Trophoblast cell (in vitro differentiated cells and primary cell): Measurements from ENCODE around the gene GAL3ST2.

ENCODE experiments used
- DNase-seq, 2 donors: peaks; one replicate each; pipeline ENCODE4 v3.0.0-alpha.2; 2016
- H2AFZ ChIP-seq: 2 replicates; pipeline ENCODE4 v1.6.1; 2013; ENCODE audit warnings: low read length, moderate library complexity, mild to moderate bottlenecking; ENCODE audit not compliant: insufficient read depth, poor library complexity
- H2AK5ac ChIP-seq: 2 replicates; pipeline ENCODE4 v1.6.1; 2013; ENCODE audit warnings: mild to moderate bottlenecking, low read length
- H2BK120ac ChIP-seq: 2 replicates; pipeline ENCODE4 v1.6.1; 2013; ENCODE audit warnings: low read length, mild to moderate bottlenecking, moderate library complexity; ENCODE audit not compliant: insufficient read depth, poor library complexity
- H2BK12ac ChIP-seq: 2 replicates; pipeline ENCODE4 v1.6.1; 2013; ENCODE audit warnings: mild to moderate bottlenecking, low read length, moderate library complexity
- H2BK5ac ChIP-seq: 2 replicates; pipeline ENCODE4 v1.6.1; 2013; ENCODE audit warnings: low read length, low read depth, moderate library complexity, mild to moderate bottlenecking; ENCODE audit not compliant: poor library complexity
- H3K14ac ChIP-seq: 2 replicates; pipeline ENCODE4 v1.6.1; 2013; ENCODE audit warnings: mild to moderate bottlenecking, low read length
- H3K18ac ChIP-seq: 2 replicates; pipeline ENCODE4 v1.6.1; 2013; ENCODE audit warnings: mild to moderate bottlenecking, low read length
- H3K23ac ChIP-seq: 2 replicates; pipeline ENCODE4 v1.6.1; 2013; ENCODE audit warnings: low read length
- H3K27ac ChIP-seq: 2 replicates; pipeline ENCODE4 v1.5.1; 2013; ENCODE audit warnings: low read depth, mild to moderate bottlenecking, inconsistent platforms, low read length, moderate library complexity
- H3K27me3 ChIP-seq: 2 replicates; pipeline ENCODE4 v1.6.1; 2013; ENCODE audit warnings: inconsistent platforms, mild to moderate bottlenecking, low read length, moderate library complexity; ENCODE audit not compliant: insufficient read depth
- H3K36me3 ChIP-seq, 2 experiments: 1 replicate in 1 of 2; 2 replicates in 1 of 2; pipeline ENCODE4 v1.6.1; 2013; ENCODE audit warnings: low read length in 2 of 2, mild to moderate bottlenecking in 2 of 2, moderate library complexity in 1 of 2; ENCODE audit not compliant: insufficient read depth in 2 of 2, control insufficient read depth in 1 of 2
- H3K4ac ChIP-seq: 2 replicates; pipeline ENCODE4 v1.6.1; 2013; ENCODE audit warnings: low read depth, mild to moderate bottlenecking, low read length, moderate library complexity
- H3K4me1 ChIP-seq, 2 experiments: 1 replicate in 1 of 2; 2 replicates in 1 of 2; pipeline ENCODE4 v1.6.1; 2013; ENCODE audit warnings: low read length in 2 of 2, mild to moderate bottlenecking in 2 of 2, moderate library complexity in 1 of 2; ENCODE audit not compliant: insufficient read depth in 2 of 2, control insufficient read depth in 1 of 2
- H3K4me2 ChIP-seq: 2 replicates; pipeline ENCODE4 v1.6.1; 2013; ENCODE audit warnings: inconsistent platforms, mild to moderate bottlenecking, low read length, moderate library complexity
- H3K4me3 ChIP-seq: 2 replicates; pipeline ENCODE4 v1.5.1; 2013; ENCODE audit warnings: mild to moderate bottlenecking, low read depth, low read length, inconsistent platforms
- H3K79me1 ChIP-seq: one replicate; pipeline ENCODE4 v1.6.1; 2013; ENCODE audit warnings: low read length
- H3K79me2 ChIP-seq: 2 replicates; pipeline ENCODE4 v1.6.1; 2013; ENCODE audit warnings: low read length, mild to moderate bottlenecking; ENCODE audit not compliant: control insufficient read depth, insufficient read depth, poor library complexity
- H3K9ac ChIP-seq: 2 replicates; pipeline ENCODE4 v1.6.1; 2013; ENCODE audit warnings: mild to moderate bottlenecking, low read length
- H3K9me3 ChIP-seq: 2 replicates; pipeline ENCODE4 v1.6.1; 2013; ENCODE audit warnings: low read depth, mild to moderate bottlenecking, control low read depth, inconsistent platforms, low read length; ENCODE audit not compliant: insufficient read depth
- H4K12ac ChIP-seq: 2 replicates; pipeline ENCODE4 v1.6.1; 2013; ENCODE audit warnings: low read depth, mild to moderate bottlenecking, low read length, moderate library complexity
- H4K8ac ChIP-seq: 2 replicates; pipeline ENCODE4 v1.6.1; 2013; ENCODE audit warnings: low read depth, mild to moderate bottlenecking, low read length, moderate library complexity
- H4K91ac ChIP-seq: one replicate; pipeline ENCODE4 v1.6.1; 2013; ENCODE audit warnings: low read depth, mild to moderate bottlenecking, low read length, moderate library complexity
- WGBS: extraction: QIAGEN DNeasy Blood & Tissue Kit; methylation state at CpG from one replicate; pipeline ENCODE4 v1.1.7; 2013; ENCODE audit warnings: missing lambda C conversion rate; ENCODE audit not compliant: insufficient read length, insufficient coverage; ENCODE audit errors: extremely low coverage; 5-methylcytosine and 5-hydroxymethylcytosine counted together

The GAL3ST2 gene

GRCh38 chr2:241811201-241811951, 34.8 kb downstream of the GAL3ST2 start:
- Histone ChIP-seq H3K14ac (no peak overlapping the region), H3K9me3 (peaks cover 4% of the 10 kb centered on the region), H3K4me1 (no peaks in the 10 kb centered on the region), H2AK5ac (no peak overlapping the region), H3K36me3 (no peaks in the 10 kb centered on the region), H3K4me3 (no peak overlapping the region), H3K4ac (no peak overlapping the region), H3K27me3 (no peaks in the 10 kb centered on the region), H3K18ac (no peak overlapping the region), H3K79me2 (no peaks in the 10 kb centered on the region), H2BK5ac (no peak overlapping the region), H2BK120ac (no peak overlapping the region), H3K79me1 (no peaks in the 10 kb centered on the region), H2AFZ (no peak overlapping the region), H4K8ac (no peak overlapping the region), H4K91ac (no peak overlapping the region), H2BK12ac (no peak overlapping the region), H3K9ac (no peak overlapping the region), H4K12ac (no peak overlapping the region), H3K23ac (no peak overlapping the region), H3K4me2 (no peak overlapping the region), H3K27ac (no peak overlapping the region)
- WGBS: no CpG with 5 or more reads among the region's 27 CpGs
- DNase-seq: no peak

GRCh38 chr2:241811952-241812729, 35.5 kb downstream of the GAL3ST2 start:
- H3K18ac ChIP-seq: no peak overlapping the region
- H2AFZ ChIP-seq: no peak overlapping the region
- no CpG with 5 or more reads among the region's 20 CpGs for WGBS
- H4K91ac ChIP-seq: no peak overlapping the region
- no peak overlapping the region for H2AK5ac ChIP-seq
- H4K12ac ChIP-seq: no peak overlapping the region
- no peak overlapping the region for H3K4ac ChIP-seq
- no peaks in the 10 kb centered on the region for H3K27me3 ChIP-seq
- no peaks in the 10 kb centered on the region for H3K79me1 ChIP-seq
- H3K4me1 ChIP-seq: no peaks in the 10 kb centered on the region
- H3K4me2 ChIP-seq: no peak overlapping the region
- H3K9ac ChIP-seq: no peak overlapping the region
- H3K14ac ChIP-seq: no peak overlapping the region
- no peak overlapping the region for H2BK120ac ChIP-seq
- H3K9me3 ChIP-seq: peaks cover 4% of the 10 kb centered on the region
- no peak overlapping the region for H3K27ac ChIP-seq
- H3K23ac ChIP-seq: no peak overlapping the region
- no peak overlapping the region for H2BK12ac ChIP-seq
- no peaks in the 10 kb centered on the region for H3K36me3 ChIP-seq
- no peak for DNase-seq
- H3K79me2 ChIP-seq: no peaks in the 10 kb centered on the region
- H2BK5ac ChIP-seq: no peak overlapping the region
- no peak overlapping the region for H4K8ac ChIP-seq
- no peak overlapping the region for H3K4me3 ChIP-seq

GRCh38 chr2:241812730-241813643, 36.4 kb downstream of the GAL3ST2 start:
- Histone ChIP-seq H3K23ac (no peak overlapping the region), H4K91ac (no peak overlapping the region), H3K36me3 (no peaks in the 10 kb centered on the region), H3K4me1 (no peaks in the 10 kb centered on the region), H2BK12ac (no peak overlapping the region), H2BK5ac (no peak overlapping the region), H3K79me2 (no peaks in the 10 kb centered on the region), H3K14ac (no peak overlapping the region), H3K27me3 (no peaks in the 10 kb centered on the region), H3K4ac (no peak overlapping the region), H2AK5ac (no peak overlapping the region), H3K4me2 (no peak overlapping the region), H2BK120ac (no peak overlapping the region), H4K8ac (no peak overlapping the region), H3K9ac (no peak overlapping the region), H3K27ac (no peak overlapping the region), H3K9me3 (peaks cover 4% of the 10 kb centered on the region), H4K12ac (no peak overlapping the region), H3K4me3 (no peak overlapping the region), H3K18ac (no peak overlapping the region), H2AFZ (no peak overlapping the region), H3K79me1 (no peaks in the 10 kb centered on the region)
- no peak for DNase-seq
- no CpG with 5 or more reads among the region's 40 CpGs for WGBS

DNA sequence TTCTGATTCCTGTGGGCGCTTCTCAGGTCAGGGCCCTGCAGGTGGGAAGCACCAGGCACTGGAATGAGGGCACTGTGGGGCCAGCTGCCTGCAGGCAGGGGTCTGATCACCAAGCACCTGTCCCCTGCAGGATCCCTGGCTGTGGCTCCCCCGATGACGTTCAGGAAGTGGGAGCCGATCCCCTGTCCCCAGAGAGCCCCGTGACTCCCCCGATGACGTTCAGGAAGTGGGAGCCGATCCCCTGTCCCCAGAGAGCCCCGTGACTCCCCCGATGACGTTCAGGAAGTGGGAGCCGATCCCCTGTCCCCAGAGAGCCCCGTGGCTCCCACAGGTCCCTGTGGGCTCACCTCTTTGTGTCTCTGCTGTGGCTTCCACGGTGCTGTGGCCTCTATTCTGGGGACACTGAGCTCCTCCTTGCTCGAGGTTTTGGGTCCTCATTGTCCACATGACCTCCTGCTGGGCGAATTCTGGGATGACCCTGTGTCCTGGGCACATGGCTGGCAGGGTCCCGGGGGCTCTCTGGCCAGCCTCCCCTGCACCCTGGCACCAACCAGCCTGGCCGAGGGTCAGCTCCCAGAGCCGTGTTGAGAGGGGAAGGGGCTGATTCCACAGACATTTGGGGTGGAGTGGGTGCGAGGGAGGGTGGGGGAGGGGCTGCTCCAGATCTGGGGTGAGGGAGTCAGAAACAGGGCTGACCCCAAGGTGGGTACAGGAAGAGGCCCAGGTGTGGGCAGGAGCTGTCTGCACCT, 37.2 kb downstream of the GAL3ST2 start:
- Histone ChIP-seq H4K8ac (no peak overlapping the region), H3K27me3 (no peaks in the 10 kb centered on the region), H3K18ac (no peak overlapping the region), H2BK12ac (no peak overlapping the region), H3K4me2 (no peak overlapping the region), H3K79me2 (no peaks in the 10 kb centered on the region), H3K79me1 (no peaks in the 10 kb centered on the region), H3K4me1 (no peaks in the 10 kb centered on the region), H4K91ac (no peak overlapping the region), H3K4me3 (no peak overlapping the region), H2BK5ac (no peak overlapping the region), H3K23ac (no peak overlapping the region), H4K12ac (no peak overlapping the region), H3K9me3 (peaks cover 4% of the 10 kb centered on the region), H3K9ac (no peak overlapping the region), H3K4ac (no peak overlapping the region), H2BK120ac (no peak overlapping the region), H3K14ac (no peak overlapping the region), H2AK5ac (no peak overlapping the region), H3K27ac (no peak overlapping the region), H3K36me3 (no peaks in the 10 kb centered on the region), H2AFZ (no peak overlapping the region)
- no CpG with 5 or more reads among the region's 20 CpGs for WGBS
- no peak for DNase-seq
